ENCODE data around the gene PHACTR2. TPM values are rescaled to one million over a fixed set of nuclear protein-coding genes. Genes with fewer than 3 reads are reported as not detected.

PHACTR2 gene
- total and polyA plus RNA-seq, 4 donors: 4.0 to 23.8 (median 15.0) TPM

GRCh38 chr6:143755301-143755744 is 77.6 kb downstream of the PHACTR2 start:
- WGBS: 55% methylated on average over 5 of the region's 5 CpGs
- TF ChIP-seq YY1 (IDR thresholded peaks at IDR 0.05): no peak
- TF ChIP-seq SP1 (IDR thresholded peaks at IDR 0.05): no peak
- TF ChIP-seq, protein P1, sequence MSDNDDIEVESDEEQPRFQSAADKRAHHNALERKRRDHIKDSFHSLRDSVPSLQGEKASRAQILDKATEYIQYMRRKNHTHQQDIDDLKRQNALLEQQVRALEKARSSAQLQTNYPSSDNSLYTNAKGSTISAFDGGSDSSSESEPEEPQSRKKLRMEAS (IDR thresholded peaks at IDR 0.05): no peak
- TF ChIP-seq HNF4G (IDR thresholded peaks at IDR 0.05): no peak
- TF ChIP-seq HNF4A (conservative IDR thresholded peaks at IDR 0.05): no peak
- TF ChIP-seq NR2F2 (IDR thresholded peaks at IDR 0.05): no peak
- TF ChIP-seq GABPA (IDR thresholded peaks at IDR 0.05 in 1 of 2, conservative IDR thresholded peaks at IDR 0.05 in 1 of 2): no peak
- TF ChIP-seq FOXA2 (IDR thresholded peaks at IDR 0.05): no peak
- TF ChIP-seq REST (IDR thresholded peaks at IDR 0.05): no peak
- TF ChIP-seq, protein P2, sequence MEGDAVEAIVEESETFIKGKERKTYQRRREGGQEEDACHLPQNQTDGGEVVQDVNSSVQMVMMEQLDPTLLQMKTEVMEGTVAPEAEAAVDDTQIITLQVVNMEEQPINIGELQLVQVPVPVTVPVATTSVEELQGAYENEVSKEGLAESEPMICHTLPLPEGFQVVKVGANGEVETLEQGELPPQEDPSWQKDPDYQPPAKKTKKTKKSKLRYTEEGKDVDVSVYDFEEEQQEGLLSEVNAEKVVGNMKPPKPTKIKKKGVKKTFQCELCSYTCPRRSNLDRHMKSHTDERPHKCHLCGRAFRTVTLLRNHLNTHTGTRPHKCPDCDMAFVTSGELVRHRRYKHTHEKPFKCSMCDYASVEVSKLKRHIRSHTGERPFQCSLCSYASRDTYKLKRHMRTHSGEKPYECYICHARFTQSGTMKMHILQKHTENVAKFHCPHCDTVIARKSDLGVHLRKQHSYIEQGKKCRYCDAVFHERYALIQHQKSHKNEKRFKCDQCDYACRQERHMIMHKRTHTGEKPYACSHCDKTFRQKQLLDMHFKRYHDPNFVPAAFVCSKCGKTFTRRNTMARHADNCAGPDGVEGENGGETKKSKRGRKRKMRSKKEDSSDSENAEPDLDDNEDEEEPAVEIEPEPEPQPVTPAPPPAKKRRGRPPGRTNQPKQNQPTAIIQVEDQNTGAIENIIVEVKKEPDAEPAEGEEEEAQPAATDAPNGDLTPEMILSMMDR (IDR thresholded peaks at IDR 0.05; ENCODE audit: low read depth, low read length, missing input control): no peak
- TF ChIP-seq RAD21 (IDR thresholded peaks at IDR 0.05): no peak
- TF ChIP-seq, protein P3, sequence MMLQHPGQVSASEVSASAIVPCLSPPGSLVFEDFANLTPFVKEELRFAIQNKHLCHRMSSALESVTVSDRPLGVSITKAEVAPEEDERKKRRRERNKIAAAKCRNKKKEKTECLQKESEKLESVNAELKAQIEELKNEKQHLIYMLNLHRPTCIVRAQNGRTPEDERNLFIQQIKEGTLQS (IDR thresholded peaks at IDR 0.05): no peak
- TF ChIP-seq EGR1 (IDR thresholded peaks at IDR 0.05; ENCODE audit: low read depth in 2 of 2): no peak
- TF ChIP-seq RXRA (IDR thresholded peaks at IDR 0.05): no peak
- TF ChIP-seq, protein P4, sequence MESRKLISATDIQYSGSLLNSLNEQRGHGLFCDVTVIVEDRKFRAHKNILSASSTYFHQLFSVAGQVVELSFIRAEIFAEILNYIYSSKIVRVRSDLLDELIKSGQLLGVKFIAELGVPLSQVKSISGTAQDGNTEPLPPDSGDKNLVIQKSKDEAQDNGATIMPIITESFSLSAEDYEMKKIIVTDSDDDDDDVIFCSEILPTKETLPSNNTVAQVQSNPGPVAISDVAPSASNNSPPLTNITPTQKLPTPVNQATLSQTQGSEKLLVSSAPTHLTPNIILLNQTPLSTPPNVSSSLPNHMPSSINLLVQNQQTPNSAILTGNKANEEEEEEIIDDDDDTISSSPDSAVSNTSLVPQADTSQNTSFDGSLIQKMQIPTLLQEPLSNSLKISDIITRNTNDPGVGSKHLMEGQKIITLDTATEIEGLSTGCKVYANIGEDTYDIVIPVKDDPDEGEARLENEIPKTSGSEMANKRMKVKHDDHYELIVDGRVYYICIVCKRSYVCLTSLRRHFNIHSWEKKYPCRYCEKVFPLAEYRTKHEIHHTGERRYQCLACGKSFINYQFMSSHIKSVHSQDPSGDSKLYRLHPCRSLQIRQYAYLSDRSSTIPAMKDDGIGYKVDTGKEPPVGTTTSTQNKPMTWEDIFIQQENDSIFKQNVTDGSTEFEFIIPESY (IDR thresholded peaks at IDR 0.05): no peak
- TF ChIP-seq TAF1 (conservative IDR thresholded peaks at IDR 0.05): no peak
- no peak for TF ChIP-seq FOXA1 (IDR thresholded peaks at IDR 0.05)
- no peak for TF ChIP-seq JUND (IDR thresholded peaks at IDR 0.05)
- no peak overlapping the region for H3K27ac ChIP-seq (ENCODE audit: low read depth in 1 of 2, low read length in 2 of 2)
- no peaks in the 10 kb centered on the region for H3K27me3 ChIP-seq (ENCODE audit: control insufficient read depth in 4 of 4, insufficient read depth in 4 of 4, low read length in 3 of 4)
- H3K9ac ChIP-seq (ENCODE audit: low read depth in 1 of 2, low read length in 2 of 2): no peak overlapping the region
- no peaks in the 10 kb centered on the region for H3K4me1 ChIP-seq (ENCODE audit: control insufficient read depth in 4 of 4, insufficient read depth in 4 of 4, low read length in 3 of 4)
- no peak for DNase-seq (ENCODE audit: low spot score)
- peaks cover 0 to 7% (median 1%) of the 10 kb centered on the region in 4 donors for H3K36me3 ChIP-seq (ENCODE audit: control insufficient read depth in 4 of 4, insufficient read depth in 3 of 4, low read depth in 1 of 4, low read length in 3 of 4)
- H3K9me3 ChIP-seq (ENCODE audit: control insufficient read depth in 4 of 4, low read length in 3 of 4): no peaks in the 10 kb centered on the region
- H3K4me3 ChIP-seq (ENCODE audit: low read depth in 1 of 3, low read length in 3 of 3): no peak overlapping the region
